Transverse colon (tissue), 4 donors: ENCODE data around the gene CEP135. TPM values are rescaled to one million over a fixed set of nuclear protein-coding genes. Genes with fewer than 3 reads are reported as not detected.

Experiments
- DNase-seq: peaks from one replicate; pipeline ENCODE4 v3.0.0-alpha.2; 2019
- H3K27ac ChIP-seq, 4 donors: fragments of 200-600 bp; sonication (generic); 2 replicates each; pipeline ENCODE4 v1.5.1; 2016 to 2018; ENCODE audit warnings: inconsistent platforms in 4 of 4
- H3K27me3 ChIP-seq: fragments of 200-600 bp; sonication (generic); 2 replicates; pipeline ENCODE4 v1.5.1; 2017; ENCODE audit warnings: inconsistent platforms
- H3K36me3 ChIP-seq, 4 donors: fragments of 200-600 bp; sonication (generic); 2 replicates each; pipeline ENCODE4 v1.5.1; 2017 to 2019; ENCODE audit warnings: inconsistent platforms in 4 of 4
- H3K4me1 ChIP-seq, 4 donors: fragments of 200-600 bp; sonication (generic); 2 replicates each; pipeline ENCODE4 v1.5.1; 2017 to 2020; ENCODE audit warnings: inconsistent platforms in 4 of 4
- H3K4me3 ChIP-seq, 4 donors: fragments of 200-600 bp; sonication (generic); 1 replicate in 1 of 4; 2 replicates in 3 of 4; pipeline versions ENCODE4 v1.5.1 to v1.6.1; 2017 to 2019; ENCODE audit warnings: inconsistent platforms in 4 of 4
- H3K9me3 ChIP-seq, 2 donors: fragments of 200-600 bp; sonication (generic); 2 replicates each; pipeline ENCODE4 v1.5.1; 2017 to 2019; ENCODE audit warnings: inconsistent platforms in 2 of 2
- CTCF ChIP-seq, 5 experiments: fragments of 200-600 bp in 3 of 5; fragments of 450-650 bp in 2 of 5; sonication (generic) in 3 of 5; IDR thresholded peaks; 1 replicate in 2 of 5; 2 replicates in 3 of 5; pipeline ENCODE4 v1.5.1; 2016 to 2017; ENCODE audit warnings: antibody characterized with exemption in 5 of 5, inconsistent platforms in 3 of 5, mild to moderate bottlenecking in 2 of 5, moderate library complexity in 1 of 5
- EP300 ChIP-seq: sonication (generic); formaldehyde crosslinking; IDR thresholded peaks from one replicate; pipeline ENCODE4 v1.6.1; 2017; ENCODE audit warnings: antibody characterized with exemption, low read depth
- POLR2A ChIP-seq: fragments of 450-650 bp; IDR thresholded peaks from one replicate; pipeline ENCODE4 v1.6.1; 2016; ENCODE audit warnings: antibody characterized with exemption, mild to moderate bottlenecking, moderate library complexity
- POLR2AphosphoS5 ChIP-seq, 3 donors: sonication (generic); formaldehyde crosslinking; IDR thresholded peaks; one replicate each; pipeline ENCODE4 v1.6.1; 2016; ENCODE audit warnings: antibody characterized with exemption in 3 of 3
- WGBS, 2 donors: methylation state at CpG; one replicate each; pipeline ENCODE4 v1.1.5; 2018; ENCODE audit warnings: low coverage in 1 of 2; 5-methylcytosine and 5-hydroxymethylcytosine counted together
- in situ Hi-C, 4 donors: fragments of 200-750 bp; cut with MboI; loops; one replicate each; pipeline versions ENCODE4 v1.15.0 to v1.15.1; 2017; ENCODE audit warnings: low sequenced_read_pairs in 3 of 4, low pct_ligation_motif_present in 1 of 4, low pct_unique_long_range_greater_than_20kb in 1 of 4
- intact Hi-C: fragments of 100-400 bp; cut with DNase I; formaldehyde crosslinking; loops from one replicate; pipeline ENCODE4 v1.15.1; 2023; ENCODE audit warnings: low total_unique reads
- total RNA-seq, 4 donors: library from RNA; depleted of rRNA; stranded (reverse); fragments of >200 nt; gene quantifications; one replicate each; pipeline ENCODE4 v1.1.0, GENCODE V29; 2016

CEP135 gene
- total RNA-seq, 4 donors from 2014 or later = 4.5 to 18.0 (median 9.9) TPM

DNA sequence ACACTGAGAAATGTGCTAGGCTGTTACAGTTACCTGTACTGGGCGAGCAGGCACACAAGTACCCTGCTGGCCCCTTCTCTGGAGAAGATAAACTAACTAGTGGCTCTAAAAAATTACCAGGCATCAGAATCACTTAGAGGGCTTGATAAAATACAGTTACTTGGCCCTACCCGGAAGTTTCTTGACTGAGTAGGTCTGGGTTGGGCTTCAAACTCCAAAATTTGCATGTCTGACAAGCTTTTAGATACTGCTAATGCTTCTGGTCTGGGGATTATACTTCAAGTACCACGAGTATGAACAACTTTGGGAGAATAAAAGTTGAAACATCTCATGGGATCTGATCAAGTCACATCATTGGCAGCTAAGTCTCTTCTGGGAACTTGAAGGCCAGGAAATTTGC is 30.8 kb downstream of the CEP135 start:
- no peak for DNase-seq
- peaks cover 0 to 9% (median 0%) of the 10 kb centered on the region in 4 donors for H3K36me3 ChIP-seq
- H3K4me3 ChIP-seq = no peak overlapping the region
- H3K4me1 ChIP-seq = no peaks in the 10 kb centered on the region
- in situ Hi-C loops = no loop called here
- intact Hi-C loops = no loop called here
- no peak overlapping the region for H3K27ac ChIP-seq
- H3K9me3 ChIP-seq = no peaks in the 10 kb centered on the region
- 68 to 100% methylated on average over 1 to 3 of the region's 3 CpGs for WGBS, 2 donors
- TF ChIP-seq POLR2A (no peak), EP300 (no peak)
- no peaks in the 10 kb centered on the region for H3K27me3 ChIP-seq

DNA sequence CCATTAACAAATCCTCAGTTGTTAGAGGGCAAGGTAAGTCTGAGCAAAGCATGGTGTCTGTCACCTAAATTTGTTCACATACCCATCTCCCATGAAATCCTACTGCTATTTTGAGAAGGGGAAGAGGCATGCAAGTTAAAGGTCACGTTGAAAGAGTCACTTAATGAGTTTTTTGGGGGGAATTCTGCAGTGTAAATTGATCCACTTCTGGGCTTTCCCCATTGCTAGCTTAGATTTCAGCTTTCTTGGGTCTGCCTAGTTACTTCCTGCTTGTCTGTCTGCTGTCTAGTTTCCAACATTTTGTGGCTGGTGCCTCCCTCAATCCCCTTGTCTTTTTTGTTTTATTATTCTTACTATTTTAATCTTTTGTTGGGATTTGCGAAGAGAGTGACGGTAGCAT is 32.0 kb downstream of the CEP135 start:
- no peak for DNase-seq
- intact Hi-C loops = no loop called here

DNA sequence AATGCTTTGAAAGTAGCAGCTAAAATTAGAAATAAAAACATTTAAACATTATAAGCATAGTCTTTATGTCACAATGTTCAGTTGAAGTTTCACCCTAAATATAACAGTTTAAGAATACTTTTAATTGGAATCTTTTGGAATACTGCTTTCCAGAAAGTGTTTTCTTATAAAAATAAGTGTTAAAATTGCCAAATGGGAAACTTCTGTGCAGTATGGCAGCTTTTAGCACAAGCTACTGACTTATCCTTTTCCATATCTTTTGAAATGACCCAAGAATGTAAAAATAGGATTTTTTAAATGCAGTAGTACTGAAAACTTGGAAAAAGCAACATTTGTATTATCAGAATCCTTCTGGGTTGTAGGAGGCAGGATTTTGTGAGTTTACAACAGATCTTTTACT is 34.2 kb downstream of the CEP135 start:
- no peak for DNase-seq
- intact Hi-C loops = no loop called here
- TF ChIP-seq POLR2A (no peak), POLR2AphosphoS5 (IDR thresholded peaks at IDR 0.05) (no peak), EP300 (no peak), CTCF (IDR thresholded peaks at IDR 0.05) (no peak)
- H3K9me3 ChIP-seq = no peaks in the 10 kb centered on the region
- H3K4me3 ChIP-seq = no peak overlapping the region
- H3K36me3 ChIP-seq = peaks cover 0 to 9% (median 3%) of the 10 kb centered on the region in 4 donors
- in situ Hi-C loops = no loop called here
- H3K27ac ChIP-seq = no peak overlapping the region
- no peaks in the 10 kb centered on the region for H3K27me3 ChIP-seq
- H3K4me1 ChIP-seq = no peaks in the 10 kb centered on the region

More for the DNA sequence above, 32.0 kb downstream of the CEP135 start:
- in situ Hi-C loops = no loop called here
- WGBS, 2 donors = 86 to 100% methylated on average over 2 to 3 of the region's 3 CpGs
- H3K4me1 ChIP-seq = no peaks in the 10 kb centered on the region
- TF ChIP-seq CTCF (IDR thresholded peaks at IDR 0.05) = no peak
- no peak for TF ChIP-seq EP300
- TF ChIP-seq POLR2AphosphoS5 (IDR thresholded peaks at IDR 0.05) = no peak
- TF ChIP-seq POLR2A = no peak
- H3K9me3 ChIP-seq = no peaks in the 10 kb centered on the region
- H3K4me3 ChIP-seq = no peak overlapping the region
- no peaks in the 10 kb centered on the region for H3K27me3 ChIP-seq
- no peak overlapping the region for H3K27ac ChIP-seq
- peaks cover 0 to 9% (median 2%) of the 10 kb centered on the region in 4 donors for H3K36me3 ChIP-seq

DNA sequence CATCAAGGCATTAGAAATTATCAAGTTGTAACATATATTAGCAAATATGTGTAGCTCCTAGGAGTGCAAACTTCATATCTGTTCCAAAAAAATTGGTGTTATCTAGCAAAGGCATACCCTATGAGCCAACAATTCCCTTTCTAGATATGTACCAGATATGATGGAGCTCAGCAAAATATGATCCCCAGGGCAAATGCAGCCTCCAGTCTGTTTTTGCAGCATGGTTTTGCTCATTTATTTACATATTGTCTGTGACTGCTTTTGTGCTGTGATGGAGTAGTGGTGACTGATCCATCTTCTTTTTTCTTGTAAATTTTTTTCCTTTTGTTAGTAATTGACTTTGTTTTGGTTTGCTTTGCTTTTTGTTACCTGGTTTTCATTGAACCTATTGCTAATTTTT is 41.0 kb downstream of the CEP135 start:
- Histone ChIP-seq H3K36me3 (peaks cover 0 to 6% (median 0%) of the 10 kb centered on the region in 4 donors), H3K9me3 (no peaks in the 10 kb centered on the region), H3K4me1 (no peaks in the 10 kb centered on the region), H3K27ac (no peak overlapping the region), H3K4me3 (no peak overlapping the region), H3K27me3 (no peaks in the 10 kb centered on the region)
- DNase-seq = no peak
- intact Hi-C loops = no loop called here
- in situ Hi-C loops = no loop called here
- TF ChIP-seq EP300 (no peak), POLR2AphosphoS5 (IDR thresholded peaks at IDR 0.05) (no peak), POLR2A (no peak), CTCF (IDR thresholded peaks at IDR 0.05) (no peak)

DNA sequence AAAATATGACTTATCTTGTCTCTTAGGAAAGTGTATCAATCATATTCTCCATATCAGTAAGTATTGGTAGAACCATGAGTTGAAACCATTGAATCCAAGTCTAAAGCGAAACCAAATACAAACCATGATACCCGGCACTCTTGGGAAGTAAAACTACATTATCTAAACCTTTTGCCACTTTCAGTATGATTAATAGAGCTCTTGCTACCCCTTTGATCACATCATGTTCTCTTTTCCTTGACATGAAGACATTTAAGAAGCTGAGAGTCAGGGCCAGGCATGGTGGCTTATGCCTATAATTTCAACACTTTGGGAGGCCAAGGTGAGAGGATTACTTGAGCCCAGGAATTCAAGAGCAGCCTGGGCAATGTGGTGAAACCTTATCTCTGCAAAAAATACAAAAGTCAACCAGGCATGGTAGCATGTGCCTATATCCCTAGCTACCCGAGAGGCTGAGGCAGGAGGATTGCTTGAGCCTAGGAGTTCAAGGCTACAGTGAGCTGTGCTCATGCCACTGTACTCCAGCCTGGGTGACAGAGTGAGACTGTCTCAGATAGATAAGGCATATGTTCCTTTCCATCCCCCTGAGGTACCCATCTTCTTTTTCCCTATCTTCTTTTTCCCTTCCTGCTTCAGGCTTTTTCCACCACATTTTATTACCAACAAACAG is 45.4 kb downstream of the CEP135 start:
- WGBS, 2 donors = 79 to 96% methylated on average over 3 of the region's 3 CpGs
- Histone ChIP-seq H3K27ac (no peak overlapping the region), H3K9me3 (no peaks in the 10 kb centered on the region), H3K4me3 (no peak overlapping the region), H3K4me1 (no peaks in the 10 kb centered on the region), H3K27me3 (no peaks in the 10 kb centered on the region), H3K36me3 (no peaks in the 10 kb centered on the region)
- TF ChIP-seq POLR2A = no peak
- no peak for TF ChIP-seq EP300
- no peak for TF ChIP-seq CTCF (IDR thresholded peaks at IDR 0.05)
- TF ChIP-seq POLR2AphosphoS5 (IDR thresholded peaks at IDR 0.05) = no peak
- intact Hi-C loops = no loop called here
- DNase-seq = no peak
- in situ Hi-C loops = no loop called here
